Liver (tissue), 9 donors: ENCODE measurements around the gene RNF181. TPM values are rescaled to one million over a fixed set of nuclear protein-coding genes. Genes with fewer than 3 reads are reported as not detected.

ENCODE experiments used
- DNase-seq: peaks from one replicate; pipeline ENCODE4 v3.0.0-alpha.2; 2017; ENCODE audit warnings: low spot score
- H3K27ac ChIP-seq, 2 donors: one replicate each; pipeline ENCODE4 v1.7.0; 2013; ENCODE audit warnings: inconsistent platforms in 2 of 2, low read length in 2 of 2, control low read depth in 1 of 2, low read depth in 1 of 2, mild to moderate bottlenecking in 1 of 2
- H3K27me3 ChIP-seq, 4 donors: one replicate each; pipeline versions ENCODE4 v1.6.1 to v1.7.0; 2013; ENCODE audit warnings: low read length in 3 of 4, inconsistent platforms in 1 of 4, mild to moderate bottlenecking in 1 of 4, moderate library complexity in 1 of 4; ENCODE audit not compliant: control insufficient read depth in 4 of 4, insufficient read depth in 4 of 4
- H3K36me3 ChIP-seq, 4 donors: one replicate each; pipeline versions ENCODE4 v1.6.1 to v1.7.0; 2013; ENCODE audit warnings: low read length in 3 of 4, mild to moderate bottlenecking in 3 of 4, low read depth in 1 of 4, moderate library complexity in 1 of 4; ENCODE audit not compliant: control insufficient read depth in 4 of 4, insufficient read depth in 3 of 4
- H3K4me1 ChIP-seq, 4 donors: one replicate each; pipeline versions ENCODE4 v1.6.1 to v1.7.0; 2013; ENCODE audit warnings: low read length in 3 of 4, mild to moderate bottlenecking in 3 of 4, moderate library complexity in 1 of 4; ENCODE audit not compliant: control insufficient read depth in 4 of 4, insufficient read depth in 4 of 4
- H3K4me3 ChIP-seq, 3 donors: one replicate each; pipeline versions ENCODE4 v1.6.1 to v1.7.0; 2013; ENCODE audit warnings: low read length in 3 of 3, control low read depth in 1 of 3, low read depth in 1 of 3, mild to moderate bottlenecking in 1 of 3
- H3K9ac ChIP-seq, 2 donors: one replicate each; pipeline ENCODE4 v1.7.0; 2013; ENCODE audit warnings: low read length in 2 of 2, mild to moderate bottlenecking in 2 of 2, moderate library complexity in 2 of 2, control low read depth in 1 of 2, low read depth in 1 of 2
- H3K9me3 ChIP-seq, 4 donors: one replicate each; pipeline versions ENCODE4 v1.6.1 to v1.7.0; 2013; ENCODE audit warnings: low read length in 3 of 4; ENCODE audit not compliant: control insufficient read depth in 4 of 4
- ATF3 ChIP-seq: IDR thresholded peaks from 2 replicates; pipeline ENCODE4 v1.6.1; 2016; ENCODE audit warnings: antibody characterized with exemption
- CTCF ChIP-seq: fragments of 150-350 bp; IDR thresholded peaks from 2 replicates; pipeline ENCODE4 v1.5.1; 2017; ENCODE audit warnings: improper control_type of control experiment, low read depth, low read length; ENCODE audit not compliant: missing input control
- EGR1 ChIP-seq, 2 donors: IDR thresholded peaks; 2 replicates each; pipeline ENCODE4 v1.6.1; 2016 to 2018; ENCODE audit warnings: antibody characterized with exemption in 2 of 2, low read depth in 2 of 2
- FOXA1 ChIP-seq: IDR thresholded peaks from 2 replicates; pipeline ENCODE4 v1.6.1; 2016; ENCODE audit warnings: antibody characterized with exemption
- FOXA2 ChIP-seq: IDR thresholded peaks from 2 replicates; pipeline ENCODE4 v1.6.1; 2016; ENCODE audit warnings: antibody characterized with exemption
- GABPA ChIP-seq, 2 donors: IDR thresholded peaks in 1 of 2; conservative IDR thresholded peaks in 1 of 2; 2 replicates each; pipeline ENCODE4 v1.6.1; 2016; ENCODE audit warnings: antibody characterized with exemption in 2 of 2, mild to moderate bottlenecking in 1 of 2, moderate library complexity in 1 of 2
- HNF4A ChIP-seq, 2 donors: conservative IDR thresholded peaks; 2 replicates each; pipeline ENCODE4 v1.6.1; 2016; ENCODE audit warnings: antibody characterized with exemption in 2 of 2, mild to moderate bottlenecking in 2 of 2
- HNF4G ChIP-seq: IDR thresholded peaks from 2 replicates; pipeline ENCODE4 v1.6.1; 2016; ENCODE audit warnings: antibody characterized with exemption
- JUND ChIP-seq, 2 donors: IDR thresholded peaks; 2 replicates each; pipeline ENCODE4 v1.6.1; 2016; ENCODE audit warnings: antibody characterized with exemption in 2 of 2
- MAX ChIP-seq: IDR thresholded peaks from 2 replicates; pipeline ENCODE4 v1.6.1; 2016; ENCODE audit warnings: antibody characterized with exemption
- NR2F2 ChIP-seq: IDR thresholded peaks from 2 replicates; pipeline ENCODE4 v1.6.1; 2016; ENCODE audit warnings: antibody characterized with exemption
- RAD21 ChIP-seq, 2 donors: IDR thresholded peaks; 2 replicates each; pipeline ENCODE4 v1.6.1; 2016; ENCODE audit warnings: antibody characterized with exemption in 2 of 2, mild to moderate bottlenecking in 2 of 2
- REST ChIP-seq: IDR thresholded peaks from 2 replicates; pipeline ENCODE4 v1.6.1; 2016; ENCODE audit warnings: antibody characterized with exemption, mild to moderate bottlenecking
- RXRA ChIP-seq, 2 donors: IDR thresholded peaks; 2 replicates each; pipeline ENCODE4 v1.6.1; 2017 to 2018; ENCODE audit warnings: antibody characterized with exemption in 2 of 2, mild to moderate bottlenecking in 1 of 2
- SP1 ChIP-seq: IDR thresholded peaks from 2 replicates; pipeline ENCODE4 v1.6.1; 2018; ENCODE audit warnings: antibody characterized with exemption, mild to moderate bottlenecking
- TAF1 ChIP-seq: conservative IDR thresholded peaks from 2 replicates; pipeline ENCODE4 v1.6.1; 2016; ENCODE audit warnings: antibody characterized with exemption, mild to moderate bottlenecking
- YY1 ChIP-seq: IDR thresholded peaks from 2 replicates; pipeline ENCODE4 v1.6.1; 2016; ENCODE audit warnings: antibody characterized with exemption, mild to moderate bottlenecking
- ZBTB33 ChIP-seq: IDR thresholded peaks from 2 replicates; pipeline ENCODE4 v1.6.1; 2016; ENCODE audit warnings: antibody characterized with exemption
- WGBS: extraction: QIAGEN DNeasy Blood & Tissue Kit; methylation state at CpG from one replicate; pipeline ENCODE4 v1.1.7; 2013; 5-methylcytosine and 5-hydroxymethylcytosine counted together
- polyA plus RNA-seq, 2 donors: library from polyadenylated mRNA; stranded (reverse) in 1 of 2; unstranded in 1 of 2; fragments of 200-250 nt in 1 of 2; fragments of >200 nt in 1 of 2; fragmentation: Nextera tagmentation in 1 of 2; extraction: Ambion mirVana in 1 of 2; gene quantifications; one replicate each; pipeline versions ENCODE4 v1.2.1 to v1.2.3, GENCODE V29; 2013 to 2015
- total RNA-seq, 2 donors: library from RNA; depleted of rRNA; stranded (reverse); fragments of >200 nt; gene quantifications; one replicate each; pipeline ENCODE4 v1.2.3, GENCODE V29; 2014
- donor health status: healthy.
- donor health status: healthy.
- donor health status: healthy.
- donor health status: healthy.
- donor health status: healthy.

RNF181 gene
- total and polyA plus RNA-seq, 4 donors = 101 to 195 (median 114) TPM

- Histone ChIP-seq H3K27me3 (no peaks in the 10 kb centered on the region), H3K9me3 (no peaks in the 10 kb centered on the region), H3K9ac (no peak overlapping the region), H3K4me3 (no peak overlapping the region), H3K36me3 (no peaks in the 10 kb centered on the region), H3K4me1 (peaks cover 10 to 40% (median 27%) of the 10 kb centered on the region in 4 donors), H3K27ac (peak overlapping the region; percentile 53 to 74)
- DNase-seq = no peak
- no peak for TF ChIP-seq REST
- no peak for TF ChIP-seq HNF4G
- TF ChIP-seq MAX = peak; percentile 26
- no peak for TF ChIP-seq GABPA (IDR thresholded peaks at IDR 0.05 in 1 of 2, conservative IDR thresholded peaks at IDR 0.05 in 1 of 2)
- no peak for TF ChIP-seq ATF3
- no peak for TF ChIP-seq TAF1
- TF ChIP-seq ZBTB33 = no peak
- peak; percentile 26 for TF ChIP-seq NR2F2
- no peak for TF ChIP-seq JUND (IDR thresholded peaks at IDR 0.05)
- no peak for TF ChIP-seq CTCF
- TF ChIP-seq FOXA1 = no peak
- no peak for TF ChIP-seq EGR1 (IDR thresholded peaks at IDR 0.05; ENCODE audit: low read depth in 2 of 2)
- peak; percentile 65 for TF ChIP-seq FOXA2
- TF ChIP-seq RAD21 (IDR thresholded peaks at IDR 0.05) = peak in 1 of 2 donors; percentile 28
- no peak for TF ChIP-seq YY1
- peak in 1 of 2 donors; percentile 13 for TF ChIP-seq HNF4A (conservative IDR thresholded peaks at IDR 0.05)
- peak in 1 of 2 donors; percentile 29 for TF ChIP-seq RXRA (IDR thresholded peaks at IDR 0.05)
- TF ChIP-seq SP1 = peak; percentile 53
- 34% methylated on average over 7 of the region's 7 CpGs for WGBS
Observed at GRCh38 chr2:85589982-85590791, 5.4 kb upstream of the RNF181 start.
